ENCODE data around the gene CHCHD6.

DNA sequence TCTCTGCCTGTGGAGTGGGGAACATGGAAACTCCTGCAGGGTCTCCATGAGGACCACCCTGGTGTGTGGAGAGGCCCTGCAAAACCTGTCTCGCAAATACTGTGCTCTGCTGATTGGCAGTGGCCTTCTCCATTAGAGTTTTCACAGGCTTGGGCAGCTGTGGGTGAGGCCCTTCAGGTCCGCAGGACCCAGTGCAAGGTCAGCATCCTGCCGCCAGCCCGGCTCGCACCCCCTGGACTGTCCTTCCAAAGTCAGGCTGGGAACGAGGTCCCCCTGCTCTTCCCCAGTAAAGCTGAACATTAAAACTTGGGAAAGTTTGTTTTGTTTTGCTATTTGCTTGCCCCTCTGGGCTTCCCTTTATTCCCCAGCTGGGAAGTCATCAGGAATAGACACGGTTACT lies 193.9 kb downstream of the CHCHD6 start:
- TF ChIP-seq, protein P1, sequence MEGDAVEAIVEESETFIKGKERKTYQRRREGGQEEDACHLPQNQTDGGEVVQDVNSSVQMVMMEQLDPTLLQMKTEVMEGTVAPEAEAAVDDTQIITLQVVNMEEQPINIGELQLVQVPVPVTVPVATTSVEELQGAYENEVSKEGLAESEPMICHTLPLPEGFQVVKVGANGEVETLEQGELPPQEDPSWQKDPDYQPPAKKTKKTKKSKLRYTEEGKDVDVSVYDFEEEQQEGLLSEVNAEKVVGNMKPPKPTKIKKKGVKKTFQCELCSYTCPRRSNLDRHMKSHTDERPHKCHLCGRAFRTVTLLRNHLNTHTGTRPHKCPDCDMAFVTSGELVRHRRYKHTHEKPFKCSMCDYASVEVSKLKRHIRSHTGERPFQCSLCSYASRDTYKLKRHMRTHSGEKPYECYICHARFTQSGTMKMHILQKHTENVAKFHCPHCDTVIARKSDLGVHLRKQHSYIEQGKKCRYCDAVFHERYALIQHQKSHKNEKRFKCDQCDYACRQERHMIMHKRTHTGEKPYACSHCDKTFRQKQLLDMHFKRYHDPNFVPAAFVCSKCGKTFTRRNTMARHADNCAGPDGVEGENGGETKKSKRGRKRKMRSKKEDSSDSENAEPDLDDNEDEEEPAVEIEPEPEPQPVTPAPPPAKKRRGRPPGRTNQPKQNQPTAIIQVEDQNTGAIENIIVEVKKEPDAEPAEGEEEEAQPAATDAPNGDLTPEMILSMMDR (IDR thresholded peaks at IDR 0.05; ENCODE audit: borderline replicate concordance, extremely low read depth, low read length, poor library complexity, severe bottlenecking) = no peak
- no peak for TF ChIP-seq EZH2 (IDR thresholded peaks at IDR 0.05; ENCODE audit: borderline replicate concordance, low read depth, low read length, severe bottlenecking)

All from DND-41 (cell line).